HL-60/S4 treated with retinoic acid at 250 ng/mL for 4 days and 3 days (cell line): ENCODE results near the gene KCNQ1OT1.

Source experiments
- in situ Hi-C: fragments of 300-500 bp; cut with MboI; formaldehyde crosslinking; loops from 2 replicates; pipeline ENCODE4 v1.7.0; 2022; ENCODE audit warnings: low sequenced_read_pairs

The KCNQ1OT1 gene

DNA sequence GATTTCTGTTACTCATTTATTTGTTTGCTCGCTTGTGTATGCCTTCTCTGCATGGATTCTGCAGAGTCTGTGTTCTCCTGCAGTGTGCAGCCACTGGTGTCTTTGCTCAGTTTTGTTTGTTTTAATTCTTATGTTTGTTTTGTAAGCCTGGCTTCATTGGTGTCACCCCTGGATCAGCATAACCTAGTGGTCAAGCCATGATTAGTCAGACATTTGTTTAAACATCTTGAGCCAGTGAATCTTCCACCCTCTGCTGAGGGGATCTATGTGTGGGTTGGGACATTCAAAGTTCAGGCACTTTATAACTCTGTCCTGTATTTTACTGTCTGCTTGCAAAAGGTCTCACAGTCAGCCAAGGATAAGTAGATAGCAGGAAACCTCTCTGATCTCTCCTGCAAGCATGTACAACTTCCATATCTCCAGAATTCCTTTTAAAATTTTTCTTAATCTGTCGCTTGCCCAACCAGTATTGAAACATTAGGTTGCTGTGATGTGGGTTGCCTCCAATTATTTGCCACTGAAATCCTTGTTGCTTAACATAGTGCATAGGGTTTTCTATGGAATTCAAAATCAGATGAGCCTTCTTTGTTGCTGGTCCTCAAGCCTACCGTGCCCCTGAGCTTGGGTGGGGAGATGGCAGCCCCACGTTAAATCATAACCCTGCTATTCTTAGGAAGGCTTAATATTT is 86.8 kb downstream of the KCNQ1OT1 start:
- in situ Hi-C loops, result no loop called here

GRCh38 chr11:2609345-2609744 is 90.4 kb downstream of the KCNQ1OT1 start:
- in situ Hi-C loops, result no loop called here

- in situ Hi-C loops, result no loop called here
Observed at GRCh38 chr11:2599561-2600189, 100.1 kb downstream of the KCNQ1OT1 start.

DNA sequence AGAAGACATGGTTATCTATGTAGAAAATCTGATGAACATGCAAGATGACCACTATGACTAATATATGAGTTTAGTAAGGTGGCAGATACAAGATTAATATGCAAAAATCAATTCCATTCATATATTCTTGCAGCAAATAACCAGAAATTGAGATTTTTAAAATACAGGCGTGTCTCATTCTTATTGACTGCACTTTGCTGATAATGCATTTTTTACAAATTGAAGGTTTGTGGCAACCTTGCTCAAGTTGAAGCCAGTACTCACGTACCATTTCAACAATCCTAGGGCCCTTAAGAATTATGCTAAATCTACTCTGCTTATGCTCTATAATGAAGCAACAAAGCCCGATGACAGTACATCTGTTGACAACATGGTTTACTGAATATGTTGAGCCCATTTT is 104.6 kb downstream of the KCNQ1OT1 start:
- in situ Hi-C loops, result no loop called here

DNA sequence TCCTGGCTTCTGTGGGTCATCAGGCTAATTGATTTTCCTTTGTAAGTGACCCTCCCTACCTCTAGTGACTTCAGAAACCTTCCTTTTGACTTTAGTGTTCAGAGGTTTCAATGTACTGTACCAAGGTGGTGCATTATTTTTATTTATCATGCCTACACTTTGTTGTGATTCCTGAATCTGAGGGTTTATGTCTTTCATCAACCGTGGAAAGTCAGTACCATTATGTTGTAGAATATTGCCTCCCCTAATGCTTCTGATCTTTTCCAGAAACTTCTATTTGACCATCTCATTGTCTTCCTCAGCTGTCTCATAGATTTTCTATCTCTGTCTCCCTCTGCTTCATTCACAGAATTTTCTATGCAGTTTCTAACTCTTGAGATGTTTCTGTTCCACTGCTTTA is 105.5 kb downstream of the KCNQ1OT1 start:
- in situ Hi-C loops, result no loop called here

- in situ Hi-C loops, result no loop called here
Observed at GRCh38 chr11:2593393-2593950, 106.3 kb downstream of the KCNQ1OT1 start.

DNA sequence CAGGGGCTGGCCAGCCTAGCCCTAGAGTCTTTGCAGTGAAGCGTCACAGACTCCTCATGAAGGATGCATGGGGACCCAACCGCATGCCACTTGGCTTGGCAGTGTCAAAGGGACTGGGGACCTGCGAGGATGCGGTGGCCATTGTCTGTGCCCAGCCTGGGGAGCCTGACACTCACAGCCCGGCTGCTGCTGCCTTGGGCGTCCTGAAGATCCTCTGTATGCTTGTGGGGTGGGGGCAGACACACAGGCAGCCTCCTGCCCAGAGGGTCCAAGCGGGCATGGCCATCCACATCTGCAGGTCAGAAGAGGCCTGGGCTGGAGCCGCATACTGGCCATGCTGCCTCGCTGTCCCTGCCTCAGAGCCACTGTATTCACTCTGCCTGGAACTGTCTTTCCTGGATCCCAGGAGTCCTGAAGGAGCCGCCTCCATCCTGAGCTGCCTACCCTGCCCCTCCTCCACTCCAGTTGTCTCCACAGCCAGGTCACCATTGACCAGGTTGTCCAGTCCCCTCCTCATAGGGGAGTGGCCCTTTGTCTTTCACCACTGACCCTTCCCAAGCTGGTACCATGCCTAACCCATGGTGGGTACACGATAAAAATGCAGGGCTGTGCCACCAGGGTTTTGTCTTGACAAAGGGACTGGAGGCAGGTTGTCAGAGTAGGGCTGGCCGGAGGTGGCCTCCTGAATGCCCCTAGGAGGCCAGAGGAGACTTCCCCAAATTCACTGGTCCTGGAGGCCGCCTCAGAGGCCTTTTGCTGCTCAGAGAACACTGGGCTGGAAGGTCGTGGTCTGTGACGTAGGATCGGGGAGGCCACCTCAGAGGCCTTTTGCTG is 107.0 kb downstream of the KCNQ1OT1 start:
- in situ Hi-C loops, result no loop called here

DNA sequence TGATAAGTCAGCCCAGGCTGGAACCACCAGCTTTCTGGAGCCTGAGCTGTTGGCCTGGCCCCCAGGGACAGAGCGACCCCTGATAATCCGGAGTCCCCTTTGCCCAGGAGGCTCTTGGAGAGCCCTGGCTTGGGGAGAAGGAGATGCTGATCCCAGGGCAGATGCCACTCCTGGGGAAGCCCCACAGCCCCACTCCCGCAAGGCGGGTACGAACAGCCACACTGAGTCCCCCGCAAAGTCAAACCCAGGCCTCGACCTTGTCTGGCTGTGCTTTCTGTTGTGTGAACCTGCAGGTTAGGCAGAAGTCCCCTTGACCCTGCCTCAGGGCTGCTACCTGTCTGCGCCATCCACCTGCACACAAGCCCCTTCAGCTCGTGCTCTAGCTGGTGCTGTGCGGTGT is 108.0 kb downstream of the KCNQ1OT1 start:
- in situ Hi-C loops, result no loop called here

DNA sequence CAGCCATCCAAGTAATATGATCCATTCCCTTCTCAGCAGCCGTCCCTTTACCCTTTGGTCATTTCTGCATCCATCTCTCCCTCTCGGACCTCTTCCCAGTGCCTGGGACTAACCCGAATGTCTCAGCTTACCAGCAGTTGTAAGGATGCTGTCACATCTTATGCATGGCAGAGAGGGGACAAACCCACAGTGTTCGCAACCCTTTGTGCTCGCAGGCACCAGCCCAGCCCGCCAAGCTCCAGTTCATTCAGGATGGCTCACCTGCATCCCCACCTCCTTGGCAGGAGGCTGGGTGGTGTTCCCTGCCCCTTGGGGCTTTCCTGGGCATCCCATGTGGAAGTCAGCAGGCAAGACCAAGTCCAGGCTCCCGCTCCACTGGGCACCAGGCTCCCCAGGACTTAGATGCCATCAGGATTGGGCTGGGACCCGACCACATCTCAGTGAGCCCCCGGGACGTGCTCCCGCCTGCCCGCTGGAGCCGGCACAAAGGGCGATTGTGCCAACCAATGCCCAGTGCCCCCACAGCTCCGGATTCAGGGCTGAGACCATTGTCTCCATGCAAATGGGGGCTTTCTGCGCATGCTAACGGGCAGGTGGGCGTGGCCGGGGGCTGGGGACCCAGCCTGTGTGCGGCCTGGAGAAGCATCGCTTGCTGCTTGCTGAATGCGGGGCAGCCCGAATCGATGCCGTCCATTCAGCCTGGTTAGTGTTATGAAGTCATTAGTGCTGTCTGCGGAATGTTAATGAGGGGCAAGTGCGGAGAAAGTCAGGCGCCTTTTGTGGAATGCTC is 108.6 kb downstream of the KCNQ1OT1 start:
- in situ Hi-C loops, result no loop called here

DNA sequence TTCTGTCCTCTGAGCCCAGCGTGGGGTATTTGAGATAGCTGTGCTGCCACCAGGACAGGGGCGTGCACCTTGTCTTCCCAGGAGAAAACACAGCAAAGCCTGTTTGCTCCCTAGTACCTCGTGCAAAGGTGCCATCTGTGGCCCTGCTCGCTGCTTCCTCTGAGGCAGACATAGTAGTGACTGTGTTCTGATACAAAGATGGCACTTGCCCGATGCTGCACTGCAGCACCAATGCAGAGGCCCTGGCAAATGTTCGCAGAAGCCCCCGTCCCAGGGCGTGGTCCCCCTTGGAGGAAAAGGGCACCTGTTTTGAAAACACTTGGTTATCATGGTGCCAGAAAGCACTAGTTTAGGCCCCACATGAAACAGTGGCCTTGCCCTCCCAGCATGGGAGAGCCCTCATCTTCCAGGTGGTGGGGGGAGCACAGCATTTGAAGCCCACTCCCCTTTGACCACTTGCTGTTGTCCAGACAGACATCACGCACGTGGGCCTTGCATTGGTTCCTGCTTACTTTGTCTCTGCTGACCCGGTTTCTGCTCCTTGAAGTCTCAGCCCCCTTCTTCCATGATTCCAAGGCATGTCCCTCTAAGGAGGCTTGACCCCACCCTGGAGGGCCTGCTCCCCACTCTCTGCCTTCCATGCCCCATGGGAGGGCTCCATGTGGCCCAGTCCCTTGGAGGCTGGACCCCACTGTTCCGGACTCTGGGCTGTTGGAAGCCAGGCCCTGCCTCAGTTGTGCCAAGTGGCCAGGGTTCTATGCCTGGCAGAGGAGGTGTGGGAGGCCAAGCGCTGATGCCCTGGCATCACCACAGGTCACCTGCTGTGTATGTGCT is 109.4 kb downstream of the KCNQ1OT1 start:
- in situ Hi-C loops, result no loop called here

DNA sequence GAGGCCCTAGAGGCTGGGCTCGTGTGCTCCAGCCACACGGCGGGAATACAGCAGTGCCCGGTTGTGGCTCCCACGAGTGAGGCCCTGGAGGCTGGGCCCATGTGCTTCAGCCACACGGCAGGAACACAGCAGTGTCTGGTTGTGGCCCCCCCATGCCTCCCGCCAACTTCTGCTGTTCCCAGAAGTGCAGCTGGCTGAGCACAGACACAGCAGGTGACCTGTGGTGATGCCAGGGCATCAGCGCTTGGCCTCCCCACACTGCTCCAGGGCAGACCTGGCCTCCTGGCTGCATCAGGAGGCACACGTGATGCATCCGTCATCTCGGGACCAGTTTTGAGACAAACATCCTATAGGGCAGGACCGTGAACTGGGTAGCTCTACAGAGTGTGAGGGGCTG is 110.3 kb downstream of the KCNQ1OT1 start:
- in situ Hi-C loops, result no loop called here

- in situ Hi-C loops, result no loop called here
Observed at GRCh38 chr11:2588809-2589537, 110.8 kb downstream of the KCNQ1OT1 start.

DNA sequence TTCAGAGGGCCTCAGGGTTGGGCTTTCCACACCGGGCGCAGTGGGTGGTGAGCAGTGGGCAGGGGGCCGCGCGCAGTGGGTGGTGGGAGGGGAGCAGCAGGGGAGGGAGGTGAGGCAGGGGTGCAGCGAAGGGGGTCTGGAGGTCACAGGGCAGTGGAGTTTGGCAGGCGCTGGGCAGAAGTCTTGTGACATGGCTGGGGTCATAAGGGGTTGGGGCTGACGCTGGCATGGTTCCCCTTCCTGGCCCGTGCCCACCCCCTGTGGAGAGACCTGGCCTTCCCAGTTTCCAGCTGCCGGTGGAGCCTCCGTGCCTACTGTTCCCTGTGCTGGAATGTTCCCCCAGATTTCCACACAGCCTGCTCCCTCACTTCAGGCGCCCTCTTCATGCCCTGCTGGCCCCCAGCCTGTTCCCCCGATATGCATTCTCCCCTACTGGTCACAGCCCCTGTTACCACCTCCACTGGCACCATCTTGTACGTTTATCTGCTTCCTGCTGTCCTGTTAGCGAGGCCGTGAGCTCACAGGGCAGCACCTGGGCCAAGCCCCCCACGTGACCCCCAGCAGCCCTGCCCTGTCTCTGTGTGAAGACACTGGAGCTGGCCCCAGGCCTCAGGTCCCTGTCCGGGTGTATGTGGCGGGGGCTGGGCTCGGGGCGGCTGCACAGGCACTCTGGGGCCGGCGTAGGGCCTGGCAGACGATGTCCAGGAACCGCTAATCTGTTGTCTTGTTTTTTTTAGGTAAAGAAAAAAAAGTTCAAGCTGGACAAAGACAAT is 111.6 kb downstream of the KCNQ1OT1 start:
- in situ Hi-C loops, result no loop called here

DNA sequence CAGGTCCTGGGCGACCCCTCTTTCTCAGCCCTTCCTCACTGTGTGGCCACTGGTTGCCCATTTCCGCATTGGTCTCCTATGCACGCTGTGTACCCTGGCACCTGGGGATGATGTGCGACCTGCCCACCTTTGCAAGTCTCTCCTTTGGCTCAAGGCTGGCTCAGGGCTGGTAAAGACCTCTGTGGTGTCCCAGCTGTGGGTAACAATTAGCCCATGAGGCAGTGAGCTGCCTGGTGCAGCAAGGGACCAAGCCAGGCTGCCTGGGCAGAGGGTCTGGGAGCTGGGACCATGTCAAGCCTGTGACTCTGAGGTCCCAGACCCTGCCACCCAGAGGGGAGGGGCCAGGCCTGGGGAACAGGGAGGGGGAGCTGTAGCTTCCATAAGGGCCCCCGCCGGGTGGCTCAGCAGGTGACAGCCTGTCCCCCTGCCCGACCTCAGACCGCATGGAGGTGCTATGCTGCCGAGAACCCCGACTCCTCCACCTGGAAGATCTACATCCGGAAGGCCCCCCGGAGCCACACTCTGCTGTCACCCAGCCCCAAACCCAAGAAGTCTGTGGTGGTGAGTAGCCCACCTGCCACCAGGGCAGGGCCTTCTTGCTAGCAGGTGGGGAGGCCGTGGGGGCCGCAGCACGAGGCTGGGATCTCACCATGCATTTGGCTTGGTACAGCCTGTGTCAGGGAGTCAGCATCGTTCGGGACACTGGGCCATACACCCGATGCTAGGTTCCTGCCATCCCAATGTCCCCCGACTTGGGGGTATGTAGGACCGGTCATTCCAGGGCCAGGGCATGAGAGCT is 112.5 kb downstream of the KCNQ1OT1 start:
- in situ Hi-C loops, result no loop called here

- in situ Hi-C loops, result no loop called here
Observed at GRCh38 chr11:2586793-2587131, 113.0 kb downstream of the KCNQ1OT1 start.

DNA sequence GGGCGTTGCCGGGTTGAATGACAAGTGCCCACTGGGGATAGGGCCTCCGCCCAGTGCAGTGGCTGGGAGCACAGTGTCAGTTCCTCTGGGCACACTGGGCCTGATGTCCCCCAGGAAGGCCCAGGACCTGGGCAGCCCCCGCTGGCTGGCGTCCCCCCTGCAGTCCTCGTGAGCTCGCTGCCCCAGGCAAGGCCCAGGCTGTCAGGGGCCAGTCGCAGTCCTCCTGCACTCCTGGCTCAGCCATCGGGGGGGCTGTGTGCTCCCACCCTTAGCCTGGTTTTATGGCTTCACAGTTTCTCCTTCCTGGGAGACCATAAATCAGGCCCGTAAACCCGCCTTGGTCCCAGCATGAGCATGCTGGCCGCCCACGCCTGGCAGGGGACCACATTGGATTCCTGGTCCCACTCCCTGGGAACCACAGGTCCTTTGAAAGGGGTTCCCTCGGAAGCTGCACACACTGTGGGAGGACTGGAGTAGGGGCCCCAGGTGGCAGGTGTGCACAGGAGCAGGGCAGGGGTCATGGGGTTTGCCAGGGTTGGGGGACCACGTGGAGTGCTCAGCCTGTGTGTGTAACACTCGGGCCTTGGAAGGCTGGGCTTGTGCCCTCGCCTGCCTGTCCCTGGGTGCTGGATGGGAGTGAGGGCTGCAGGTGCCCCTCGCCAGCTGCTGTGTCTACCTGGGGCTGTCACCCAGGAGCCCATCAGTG is 113.6 kb downstream of the KCNQ1OT1 start:
- in situ Hi-C loops, result no loop called here

GRCh38 chr11:2585566-2586086 is 114.2 kb downstream of the KCNQ1OT1 start:
- in situ Hi-C loops, result no loop called here
